WTC11 (cell line): Measurements from ENCODE around the gene ERBB4. TPM values are rescaled to one million over a fixed set of nuclear protein-coding genes. Genes with fewer than 3 reads are reported as not detected.
A peak's percentile ranks its signal among the peaks of the same experiment; 100 is the strongest.

Experiments used
- ATAC-seq: fragments of 200-7000 bp; cut with Tn5 transposase; 2 replicates; pipeline ENCODE4 v1.10.0; 2021; ENCODE audit warnings: mild to moderate bottlenecking, moderate library complexity
- CTCF ChIA-PET: fragments of 300-600 bp; sonication (Branson Sonifier 250); formaldehyde crosslinking; loops from one replicate; lab custom pipeline; 2021; ENCODE audit warnings: antibody characterized with exemption; lab: Charles Lee
- POLR2A ChIA-PET: fragments of 350-600 bp; sonication (Branson Sonifier 250); formaldehyde crosslinking; loops from one replicate; lab custom pipeline; 2021; ENCODE audit warnings: antibody characterized with exemption; lab: Charles Lee
- DNase-seq: peaks from one replicate; pipeline ENCODE4 v3.0.0; 2021; ENCODE audit warnings: low spot score
- H3K27ac Mint-ChIP-seq: 2 replicates; pipeline ENCODE4 v1.8.0; 2021; ENCODE audit warnings: mixed read lengths
- H3K27me3 Mint-ChIP-seq: 2 replicates; pipeline ENCODE4 v1.8.0; 2021; ENCODE audit warnings: low read depth, mild to moderate bottlenecking, moderate library complexity, mixed read lengths
- H3K36me3 Mint-ChIP-seq: 2 replicates; pipeline ENCODE4 v1.8.0; 2021; ENCODE audit warnings: mixed read lengths
- H3K4me1 Mint-ChIP-seq: 2 replicates; pipeline ENCODE4 v1.8.0; 2022; ENCODE audit warnings: mixed read lengths
- H3K4me3 Mint-ChIP-seq: 2 replicates; pipeline ENCODE4 v1.8.0; 2021; ENCODE audit warnings: mild to moderate bottlenecking, moderate library complexity, mixed read lengths
- H3K9me3 Mint-ChIP-seq: 2 replicates; pipeline ENCODE4 v1.8.0; 2021; ENCODE audit warnings: mixed read lengths
- ATF1 ChIP-seq: sonication (generic); formaldehyde crosslinking; IDR thresholded peaks from 2 replicates; pipeline ENCODE4 v1.8.1; 2023; ENCODE audit warnings: mild to moderate bottlenecking, moderate library complexity, missing genetic modification reagents
- ETV6 ChIP-seq: sonication (generic); formaldehyde crosslinking; IDR thresholded peaks from 2 replicates; pipeline ENCODE4 v1.8.1; 2022; ENCODE audit warnings: mild to moderate bottlenecking, missing genetic modification reagents
- FOXP1 ChIP-seq: sonication (generic); formaldehyde crosslinking; IDR thresholded peaks from 2 replicates; pipeline ENCODE4 v1.8.0; 2022; ENCODE audit warnings: missing genetic modification reagents, mild to moderate bottlenecking, moderate library complexity, borderline replicate concordance
- HMGA2 ChIP-seq: fragments of 250-450 bp; sonication (Bioruptor Pico); IDR thresholded peaks from 2 replicates; pipeline ENCODE4 v1.4.0; 2021; ENCODE audit warnings: mild to moderate bottlenecking, moderate library complexity
- KAT7 ChIP-seq: sonication (generic); formaldehyde crosslinking; IDR thresholded peaks from 2 replicates; pipeline ENCODE4 v1.8.1; 2023; ENCODE audit warnings: missing genetic modification reagents, mild to moderate bottlenecking, borderline replicate concordance
- NFE2L1 ChIP-seq: sonication (generic); formaldehyde crosslinking; IDR thresholded peaks from 2 replicates; pipeline ENCODE4 v1.8.1; 2023; ENCODE audit warnings: missing genetic modification reagents
- NR2C2 ChIP-seq: sonication (generic); formaldehyde crosslinking; IDR thresholded peaks from 2 replicates; pipeline ENCODE4 v1.8.0; 2022; ENCODE audit warnings: mild to moderate bottlenecking, missing genetic modification reagents
- NR3C1 ChIP-seq: sonication (generic); formaldehyde crosslinking; conservative IDR thresholded peaks from 2 replicates; pipeline ENCODE4 v1.8.1; 2023; ENCODE audit warnings: low read depth, mild to moderate bottlenecking, missing genetic modification reagents
- SMAD3 ChIP-seq: sonication (generic); formaldehyde crosslinking; IDR thresholded peaks from 2 replicates; pipeline ENCODE4 v1.8.0; 2022; ENCODE audit warnings: missing genetic modification reagents, mild to moderate bottlenecking, borderline replicate concordance
- SOX15 ChIP-seq: fragments of 250-450 bp; sonication (Bioruptor Pico); IDR thresholded peaks from 2 replicates; pipeline ENCODE4 v1.9.0; 2021; ENCODE audit warnings: mild to moderate bottlenecking
- TP53 ChIP-seq: sonication (generic); formaldehyde crosslinking; IDR thresholded peaks from 2 replicates; pipeline ENCODE4 v1.8.1; 2023; ENCODE audit warnings: mild to moderate bottlenecking, missing genetic modification reagents
- ZNF423 ChIP-seq: fragments of 250-450 bp; sonication (Bioruptor Pico); IDR thresholded peaks from 2 replicates; pipeline ENCODE4 v2.1.2; 2022; ENCODE audit warnings: mild to moderate bottlenecking, moderate library complexity
- total RNA-seq: library from RNA; stranded (reverse); gene quantifications from 3 replicates; pipeline ENCODE4 v1.2.3, GENCODE V29; 2021
- TF ChIP-seq, protein P1 (sequence below): sonication (generic); formaldehyde crosslinking; IDR thresholded peaks from 2 replicates; pipeline ENCODE4 v1.8.1; 2023; ENCODE audit warnings: mild to moderate bottlenecking, missing genetic modification reagents
- TF ChIP-seq, protein P2 (sequence below): sonication (generic); formaldehyde crosslinking; IDR thresholded peaks from 2 replicates; pipeline ENCODE4 v1.8.1; 2023; ENCODE audit warnings: mild to moderate bottlenecking, missing genetic modification reagents, moderate library complexity
- TF ChIP-seq, protein P3 (sequence below): sonication (generic); formaldehyde crosslinking; IDR thresholded peaks from 2 replicates; pipeline ENCODE4 v1.8.1; 2023; ENCODE audit warnings: mild to moderate bottlenecking, moderate library complexity, missing genetic modification reagents
- TF ChIP-seq, protein P4 (sequence below): sonication (generic); formaldehyde crosslinking; IDR thresholded peaks from 2 replicates; pipeline ENCODE4 v1.8.0; 2022; ENCODE audit warnings: mild to moderate bottlenecking, missing genetic modification reagents
- TF ChIP-seq, protein P5 (sequence below): fragments of 200-600 bp; IDR thresholded peaks from 2 replicates; pipeline ENCODE4 v1.8.0; 2022; ENCODE audit warnings: antibody characterized with exemption

ERBB4 gene
- total RNA-seq, 1 experiment from 2014 or later: 1.6 TPM

DNA sequence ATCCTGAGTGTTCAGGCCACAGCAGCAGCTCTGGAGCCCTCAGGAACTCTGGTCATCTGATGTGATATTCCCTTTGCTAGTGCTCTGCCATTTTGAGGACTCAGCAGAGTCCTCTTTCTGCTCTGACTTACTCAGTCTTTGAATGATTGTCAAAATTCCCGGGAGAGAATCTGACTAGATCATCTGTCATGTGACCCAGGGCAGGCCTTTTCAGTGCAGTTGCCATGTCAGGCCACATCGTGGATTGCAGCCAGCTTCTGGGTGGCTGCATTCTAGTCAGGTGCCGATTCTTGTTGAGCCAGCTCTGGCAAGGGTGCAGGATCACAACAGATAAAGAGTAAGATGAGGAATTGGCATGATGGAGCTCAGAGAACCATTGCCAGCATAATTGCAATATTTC, 1186.6 kb downstream of the ERBB4 start:
- CTCF ChIA-PET: no interaction called here
- H3K27ac Mint-ChIP-seq: no peak overlapping the region
- no peak overlapping the region for H3K4me3 Mint-ChIP-seq
- ATAC-seq: no peak; the same call in 1 of the 2 replicates
- TF ChIP-seq ATF1 (CRISPR knock-in tag) (no peak), NFE2L1 (CRISPR knock-in tag) (no peak), SMAD3 (CRISPR knock-in tag) (no peak), SOX15 (CRISPR knock-in tag) (no peak), TP53 (no peak), KAT7 (CRISPR knock-in tag) (no peak), FOXP1 (CRISPR knock-in tag) (no peak)
- TF ChIP-seq, protein P1, sequence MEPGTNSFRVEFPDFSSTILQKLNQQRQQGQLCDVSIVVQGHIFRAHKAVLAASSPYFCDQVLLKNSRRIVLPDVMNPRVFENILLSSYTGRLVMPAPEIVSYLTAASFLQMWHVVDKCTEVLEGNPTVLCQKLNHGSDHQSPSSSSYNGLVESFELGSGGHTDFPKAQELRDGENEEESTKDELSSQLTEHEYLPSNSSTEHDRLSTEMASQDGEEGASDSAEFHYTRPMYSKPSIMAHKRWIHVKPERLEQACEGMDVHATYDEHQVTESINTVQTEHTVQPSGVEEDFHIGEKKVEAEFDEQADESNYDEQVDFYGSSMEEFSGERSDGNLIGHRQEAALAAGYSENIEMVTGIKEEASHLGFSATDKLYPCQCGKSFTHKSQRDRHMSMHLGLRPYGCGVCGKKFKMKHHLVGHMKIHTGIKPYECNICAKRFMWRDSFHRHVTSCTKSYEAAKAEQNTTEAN: no peak
- TF ChIP-seq, protein P2, sequence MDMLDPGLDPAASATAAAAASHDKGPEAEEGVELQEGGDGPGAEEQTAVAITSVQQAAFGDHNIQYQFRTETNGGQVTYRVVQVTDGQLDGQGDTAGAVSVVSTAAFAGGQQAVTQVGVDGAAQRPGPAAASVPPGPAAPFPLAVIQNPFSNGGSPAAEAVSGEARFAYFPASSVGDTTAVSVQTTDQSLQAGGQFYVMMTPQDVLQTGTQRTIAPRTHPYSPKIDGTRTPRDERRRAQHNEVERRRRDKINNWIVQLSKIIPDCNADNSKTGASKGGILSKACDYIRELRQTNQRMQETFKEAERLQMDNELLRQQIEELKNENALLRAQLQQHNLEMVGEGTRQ (CRISPR knock-in tag): peak; percentile 47; the same call in 1 of the 2 replicates
- TF ChIP-seq, all 79 proteins: peak for 1
- no peak for DNase-seq
- Mint-ChIP-seq H3K27me3 (no peaks in the 10 kb centered on the region; the same call in 1 of the 2 replicates), H3K9me3 (peaks cover 11% of the 10 kb centered on the region), H3K4me1 (peaks cover 22% of the 10 kb centered on the region), H3K36me3 (peaks cover 11% of the 10 kb centered on the region)
- POLR2A ChIA-PET: no interaction called here

DNA sequence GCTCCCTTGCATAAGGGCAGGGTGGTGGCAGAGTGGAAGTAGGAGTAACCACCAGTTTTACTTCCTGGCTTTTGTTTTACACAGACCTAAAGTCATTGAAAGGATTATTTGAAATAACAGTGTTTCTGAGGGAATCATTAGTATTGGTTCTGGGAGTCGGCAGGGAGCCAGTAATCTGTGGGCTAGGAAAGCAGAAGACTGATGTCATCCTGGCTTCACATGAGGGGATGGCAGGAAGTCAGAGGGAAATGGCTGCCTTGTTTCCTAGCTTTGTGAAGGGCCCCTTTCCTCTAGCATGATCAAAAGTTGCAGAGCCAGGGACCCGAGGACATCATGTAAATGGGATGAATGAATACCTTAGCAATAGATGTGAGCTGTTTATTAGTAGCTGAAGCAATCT, 1189.6 kb downstream of the ERBB4 start:
- peaks cover 16% of the 10 kb centered on the region for H3K36me3 Mint-ChIP-seq
- H3K27me3 Mint-ChIP-seq: no peaks in the 10 kb centered on the region
- H3K4me3 Mint-ChIP-seq: no peak overlapping the region
- peaks cover 19% of the 10 kb centered on the region for H3K9me3 Mint-ChIP-seq
- H3K27ac Mint-ChIP-seq: no peak overlapping the region
- ChIA-PET POLR2A (no interaction called here), CTCF (interaction anchor here (0.5 to 3.2 kb wide), 2 partner anchors 18 to 20 kb away, joined by 3 to 13 read pairs; no protein-coding TSS in a partner anchor)
- no peak for DNase-seq
- ATAC-seq: peak; percentile 46
- TF ChIP-seq, protein P3, sequence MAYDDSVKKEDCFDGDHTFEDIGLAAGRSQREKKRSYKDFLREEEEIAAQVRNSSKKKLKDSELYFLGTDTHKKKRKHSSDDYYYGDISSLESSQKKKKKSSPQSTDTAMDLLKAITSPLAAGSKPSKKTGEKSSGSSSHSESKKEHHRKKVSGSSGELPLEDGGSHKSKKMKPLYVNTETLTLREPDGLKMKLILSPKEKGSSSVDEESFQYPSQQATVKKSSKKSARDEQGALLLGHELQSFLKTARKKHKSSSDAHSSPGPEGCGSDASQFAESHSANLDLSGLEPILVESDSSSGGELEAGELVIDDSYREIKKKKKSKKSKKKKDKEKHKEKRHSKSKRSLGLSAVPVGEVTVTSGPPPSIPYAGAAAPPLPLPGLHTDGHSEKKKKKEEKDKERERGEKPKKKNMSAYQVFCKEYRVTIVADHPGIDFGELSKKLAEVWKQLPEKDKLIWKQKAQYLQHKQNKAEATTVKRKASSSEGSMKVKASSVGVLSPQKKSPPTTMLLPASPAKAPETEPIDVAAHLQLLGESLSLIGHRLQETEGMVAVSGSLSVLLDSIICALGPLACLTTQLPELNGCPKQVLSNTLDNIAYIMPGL: no peak
- TF ChIP-seq HMGA2 (CRISPR knock-in tag): no peak
- peak; percentile 91 for TF ChIP-seq ETV6 (CRISPR knock-in tag)
- no peak for TF ChIP-seq SOX15 (CRISPR knock-in tag)
- TF ChIP-seq NR2C2: no peak
- peaks cover 44% of the 10 kb centered on the region for H3K4me1 Mint-ChIP-seq

DNA sequence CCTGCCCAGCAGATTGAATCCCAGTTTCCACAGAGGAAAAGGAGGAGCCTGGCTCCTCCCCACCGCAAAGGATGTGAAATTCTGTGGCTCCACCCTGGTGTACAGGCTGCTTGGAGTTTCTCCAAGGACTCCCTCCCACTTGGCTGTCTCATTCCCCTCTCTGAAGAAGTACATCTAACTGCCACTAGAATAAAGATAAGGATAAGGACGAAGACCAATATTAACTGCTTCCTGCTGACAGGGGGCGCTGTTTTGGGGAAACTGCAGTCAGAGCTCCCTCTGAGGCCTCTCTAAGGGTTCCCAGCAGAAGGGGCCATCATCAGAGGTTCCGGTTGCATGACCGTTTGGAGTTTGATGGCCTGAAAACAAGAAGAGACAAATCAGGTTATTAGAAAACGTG, 1191.3 kb downstream of the ERBB4 start:
- Mint-ChIP-seq H3K36me3 (peaks cover 16% of the 10 kb centered on the region), H3K4me3 (no peak overlapping the region), H3K27ac (no peak overlapping the region), H3K9me3 (peaks cover 19% of the 10 kb centered on the region), H3K4me1 (peaks cover 35% of the 10 kb centered on the region), H3K27me3 (no peaks in the 10 kb centered on the region)
- TF ChIP-seq ZNF423 (CRISPR knock-in tag) (no peak), NR2C2 (no peak), NR3C1 (CRISPR knock-in tag) (no peak)
- TF ChIP-seq, protein P4, sequence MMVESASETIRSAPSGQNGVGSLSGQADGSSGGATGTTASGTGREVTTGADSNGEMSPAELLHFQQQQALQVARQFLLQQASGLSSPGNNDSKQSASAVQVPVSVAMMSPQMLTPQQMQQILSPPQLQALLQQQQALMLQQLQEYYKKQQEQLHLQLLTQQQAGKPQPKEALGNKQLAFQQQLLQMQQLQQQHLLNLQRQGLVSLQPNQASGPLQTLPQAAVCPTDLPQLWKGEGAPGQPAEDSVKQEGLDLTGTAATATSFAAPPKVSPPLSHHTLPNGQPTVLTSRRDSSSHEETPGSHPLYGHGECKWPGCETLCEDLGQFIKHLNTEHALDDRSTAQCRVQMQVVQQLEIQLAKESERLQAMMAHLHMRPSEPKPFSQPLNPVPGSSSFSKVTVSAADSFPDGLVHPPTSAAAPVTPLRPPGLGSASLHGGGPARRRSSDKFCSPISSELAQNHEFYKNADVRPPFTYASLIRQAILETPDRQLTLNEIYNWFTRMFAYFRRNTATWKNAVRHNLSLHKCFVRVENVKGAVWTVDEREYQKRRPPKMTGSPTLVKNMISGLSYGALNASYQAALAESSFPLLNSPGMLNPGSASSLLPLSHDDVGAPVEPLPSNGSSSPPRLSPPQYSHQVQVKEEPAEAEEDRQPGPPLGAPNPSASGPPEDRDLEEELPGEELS (CRISPR knock-in tag): no peak
- TF ChIP-seq, protein P2 (CRISPR knock-in tag): no peak
- TF ChIP-seq, protein P5, sequence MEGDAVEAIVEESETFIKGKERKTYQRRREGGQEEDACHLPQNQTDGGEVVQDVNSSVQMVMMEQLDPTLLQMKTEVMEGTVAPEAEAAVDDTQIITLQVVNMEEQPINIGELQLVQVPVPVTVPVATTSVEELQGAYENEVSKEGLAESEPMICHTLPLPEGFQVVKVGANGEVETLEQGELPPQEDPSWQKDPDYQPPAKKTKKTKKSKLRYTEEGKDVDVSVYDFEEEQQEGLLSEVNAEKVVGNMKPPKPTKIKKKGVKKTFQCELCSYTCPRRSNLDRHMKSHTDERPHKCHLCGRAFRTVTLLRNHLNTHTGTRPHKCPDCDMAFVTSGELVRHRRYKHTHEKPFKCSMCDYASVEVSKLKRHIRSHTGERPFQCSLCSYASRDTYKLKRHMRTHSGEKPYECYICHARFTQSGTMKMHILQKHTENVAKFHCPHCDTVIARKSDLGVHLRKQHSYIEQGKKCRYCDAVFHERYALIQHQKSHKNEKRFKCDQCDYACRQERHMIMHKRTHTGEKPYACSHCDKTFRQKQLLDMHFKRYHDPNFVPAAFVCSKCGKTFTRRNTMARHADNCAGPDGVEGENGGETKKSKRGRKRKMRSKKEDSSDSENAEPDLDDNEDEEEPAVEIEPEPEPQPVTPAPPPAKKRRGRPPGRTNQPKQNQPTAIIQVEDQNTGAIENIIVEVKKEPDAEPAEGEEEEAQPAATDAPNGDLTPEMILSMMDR: peak; percentile 51
- POLR2A ChIA-PET: no interaction called here
- DNase-seq (peak; percentile 33), ATAC-seq (peak; percentile 62)
- CTCF ChIA-PET: interaction anchor here (0.9 to 3.2 kb wide), 5 partner anchors 12 to 134 kb away, joined by 3 to 13 read pairs (median 3); no protein-coding TSS in a partner anchor
